GM12878 (cell line): Measurements from ENCODE around the gene KAZN. TPM values are rescaled to one million over a fixed set of nuclear protein-coding genes. Genes with fewer than 3 reads are reported as not detected.

Source experiments
- ATAC-seq: fragments of 200-7000 bp; cut with Tn5 transposase; 3 replicates; pipeline ENCODE4 v1.9.1; 2020; ENCODE audit warnings: mild to moderate bottlenecking, moderate library complexity
- BruUV-seq: library from RNA; stranded (reverse); fragments of 400-500 nt; replicated peaks from 2 replicates; lab custom pipeline; 2021; lab: Mats Ljungman, UMichigan
- CTCF ChIA-PET: fragments of 300-600 bp; sonication (Branson Sonifier 250); formaldehyde crosslinking; extraction: SDS; loops from one replicate; lab custom pipeline; 2021; ENCODE audit warnings: inconsistent platforms; lab: Yijun Ruan, JAX
- POLR2A ChIA-PET: fragments of 350-600 bp; formaldehyde crosslinking; extraction: SDS; loops from one replicate; lab custom pipeline; 2021; ENCODE audit warnings: inconsistent platforms; lab: Charles Lee
- RAD21 ChIA-PET: fragments of 300-600 bp; sonication (Branson Sonifier 250); formaldehyde crosslinking; loops from one replicate; lab custom pipeline; 2023; ENCODE audit warnings: antibody characterized with exemption; ENCODE audit not compliant: unreplicated experiment; lab: Charles Lee
- SMC1A ChIA-PET: fragments of 300-600 bp; sonication (Branson Sonifier 250); formaldehyde crosslinking; loops from one replicate; lab custom pipeline; 2023; ENCODE audit not compliant: unreplicated experiment, uncharacterized antibody; lab: Charles Lee
- DNase-seq: peaks from one replicate; pipeline ENCODE4 v3.0.0-alpha.2; 2011; ENCODE audit warnings: low read depth, low spot score
- FAIRE-seq: peaks from 3 replicates; lab custom pipeline; 2011; peaks lifted over from hg19 to GRCh38; lab: Jason Lieb, UNC
- H2AFZ ChIP-seq: 2 replicates; pipeline ENCODE4 v1.6.0; 2011; ENCODE audit warnings: low read depth, low read length, control low read depth; ENCODE audit not compliant: control insufficient read depth
- H3K27ac ChIP-seq: 2 replicates; pipeline ENCODE4 v1.5.1; 2011; ENCODE audit warnings: control low read depth; ENCODE audit not compliant: control insufficient read depth, insufficient read depth
- H3K27me3 ChIP-seq, 2 experiments: replicated peaks in 1 of 2; 2 replicates each; pipeline versions ENCODE4 v1.6.0 to v1.6.1; 2011; ENCODE audit warnings: low read length in 1 of 2; ENCODE audit not compliant: control insufficient read depth in 2 of 2, insufficient read depth in 2 of 2
- H3K36me3 ChIP-seq, 2 experiments: 2 replicates each; pipeline ENCODE4 v1.5.1; 2011; ENCODE audit warnings: low read length in 1 of 2; ENCODE audit not compliant: control insufficient read depth in 2 of 2, insufficient read depth in 2 of 2
- H3K4me1 ChIP-seq: 2 replicates; pipeline ENCODE4 v1.6.1; 2011; ENCODE audit warnings: mild to moderate bottlenecking, low read length, moderate library complexity, mixed read lengths; ENCODE audit not compliant: control insufficient read depth, insufficient read depth
- H3K4me2 ChIP-seq: 2 replicates; pipeline ENCODE4 v1.6.0; 2011; ENCODE audit warnings: control low read depth; ENCODE audit not compliant: control insufficient read depth, insufficient read depth
- H3K4me3 ChIP-seq: fragments of 200-600 bp; sonication (generic); 2 replicates; pipeline ENCODE4 v1.5.1; 2016
- H3K79me2 ChIP-seq: 2 replicates; pipeline ENCODE4 v1.6.0; 2011; ENCODE audit warnings: low read length; ENCODE audit not compliant: control insufficient read depth, insufficient read depth
- H3K9ac ChIP-seq: 2 replicates; pipeline ENCODE4 v1.8.0; 2011; ENCODE audit warnings: low read length, control low read depth, mixed read lengths; ENCODE audit not compliant: control insufficient read depth, insufficient read depth
- H3K9me3 ChIP-seq: replicated peaks from 3 replicates; pipeline ENCODE4 v1.5.1; 2011; ENCODE audit warnings: mild to moderate bottlenecking, low read length; ENCODE audit not compliant: control insufficient read depth, insufficient read depth
- H4K20me1 ChIP-seq: 2 replicates; pipeline ENCODE4 v1.6.0; 2011; ENCODE audit not compliant: control insufficient read depth, insufficient read depth
- ASH2L ChIP-seq: fragments of 300-600, 200-600 bp; sonication (generic); IDR thresholded peaks from 2 replicates; pipeline ENCODE4 v1.6.1; 2017; ENCODE audit warnings: low read depth, mild to moderate bottlenecking, borderline replicate concordance
- BACH1 ChIP-seq: fragments of 450-650 bp; IDR thresholded peaks from 2 replicates; pipeline ENCODE4 v1.6.1; 2017; ENCODE audit warnings: mild to moderate bottlenecking, borderline replicate concordance
- BHLHE40 ChIP-seq, 2 experiments: fragments of 450-650 bp in 1 of 2; IDR thresholded peaks; 2 replicates each; pipeline ENCODE4 v1.6.1; 2011 to 2017; ENCODE audit warnings: low read depth in 2 of 2, borderline replicate concordance in 1 of 2, improper control_type of control experiment in 1 of 2, low read length in 1 of 2, mild to moderate bottlenecking in 1 of 2
- BMI1 ChIP-seq: fragments of 450-650 bp; IDR thresholded peaks from 2 replicates; pipeline ENCODE4 v1.6.1; 2016; ENCODE audit warnings: mild to moderate bottlenecking, moderate library complexity, borderline replicate concordance
- E2F8 ChIP-seq: fragments of 450-650 bp; IDR thresholded peaks from 2 replicates; pipeline ENCODE4 v1.6.1; 2018; ENCODE audit warnings: mild to moderate bottlenecking, low read depth, moderate library complexity; ENCODE audit not compliant: partially characterized antibody
- IKZF1 ChIP-seq: fragments of 450-650 bp; conservative IDR thresholded peaks from 2 replicates; pipeline ENCODE4 v1.6.1; 2017; ENCODE audit warnings: antibody characterized with exemption, mild to moderate bottlenecking
- JUNB ChIP-seq: IDR thresholded peaks from 2 replicates; pipeline ENCODE4 v1.6.1; 2016; ENCODE audit warnings: antibody characterized with exemption, mild to moderate bottlenecking
- KLF5 ChIP-seq: fragments of 450-650 bp; IDR thresholded peaks from 2 replicates; pipeline ENCODE4 v1.6.1; 2014; ENCODE audit warnings: mild to moderate bottlenecking; ENCODE audit not compliant: partially characterized antibody
- LARP7 ChIP-seq: fragments of 450-650 bp; IDR thresholded peaks from 2 replicates; pipeline ENCODE4 v1.6.1; 2017; ENCODE audit warnings: mild to moderate bottlenecking
- MLLT1 ChIP-seq: fragments of 450-650 bp; IDR thresholded peaks from 2 replicates; pipeline ENCODE4 v1.6.1; 2016; ENCODE audit warnings: mild to moderate bottlenecking
- NKRF ChIP-seq: fragments of 450-650 bp; conservative IDR thresholded peaks from 2 replicates; pipeline ENCODE4 v1.6.1; 2017; ENCODE audit warnings: mild to moderate bottlenecking, moderate library complexity
- NR2C2 ChIP-seq: IDR thresholded peaks from 2 replicates; pipeline ENCODE4 v1.6.1; 2011; ENCODE audit warnings: borderline replicate concordance, low read depth; ENCODE audit not compliant: control insufficient read depth, insufficient read length
- RELA ChIP-seq: fragments of 450-650 bp; IDR thresholded peaks from 2 replicates; pipeline ENCODE4 v1.8.0; 2014; ENCODE audit warnings: borderline replicate concordance; ENCODE audit not compliant: partially characterized antibody
- SREBF2 ChIP-seq: IDR thresholded peaks from 2 replicates; pipeline ENCODE4 v1.6.1; 2012; ENCODE audit warnings: mild to moderate bottlenecking, low read length
- STAT3 ChIP-seq: IDR thresholded peaks from 2 replicates; pipeline ENCODE4 v1.6.1; 2011; ENCODE audit warnings: low read depth, low read length, improper control_type of control experiment
- TCF7 ChIP-seq: IDR thresholded peaks from 2 replicates; pipeline ENCODE4 v1.6.1; 2014; ENCODE audit warnings: antibody characterized with exemption, borderline replicate concordance
- ZNF207 ChIP-seq: fragments of 450-650 bp; IDR thresholded peaks from 2 replicates; pipeline ENCODE4 v1.6.1; 2014; ENCODE audit warnings: antibody characterized with exemption, mild to moderate bottlenecking, borderline replicate concordance
- WGBS: methylation state at CpG from one replicate; pipeline ENCODE4 v1.1.6; 2016; ENCODE audit warnings: low lambda C conversion rate; ENCODE audit not compliant: insufficient replicate concordance, insufficient coverage; ENCODE audit errors: missing lambda C conversion rate; 5-methylcytosine and 5-hydroxymethylcytosine counted together
- in situ Hi-C: fragments of 300-500 bp; cut with MboI; formaldehyde crosslinking; loops from 9 replicates; pipeline ENCODE4 v1.14.3; 2018; ENCODE audit warnings: mixed read lengths
- intact Hi-C: fragments of 100-400 bp; cut with micrococcal nuclease; formaldehyde crosslinking; loops from one replicate; pipeline ENCODE4 v1.14.2; 2022; ENCODE audit not compliant: unreplicated experiment
- polyA plus RNA-seq, 11 experiments: library from polyadenylated mRNA; depleted of rRNA in 4 of 11; unstranded in 6 of 11; stranded (reverse) in 5 of 11; fragments of >200 nt; fragmentation: Nextera tagmentation in 4 of 11; fragmentation: Illumina TruSeq in 1 of 11; extraction: Ambion mirVana in 4 of 11; extraction: Trizol in 1 of 11; gene quantifications; 1 replicate in 1 of 11; 2 replicates in 10 of 11; pipeline versions ENCODE4 v1.2.1 to v1.2.3, GENCODE V29; 2011 to 2016; ENCODE audit warnings: inconsistent platforms in 2 of 11, missing spikeins in 2 of 11, low read depth in 1 of 11
- total RNA-seq, 4 experiments: library from RNA; depleted of rRNA in 3 of 4; stranded (reverse); fragments of >200 nt in 3 of 4; fragmentation: Illumina TruSeq in 1 of 4; extraction: Trizol in 1 of 4; gene quantifications; 2 replicates each; pipeline versions ENCODE4 v1.2.1 to v1.2.3, GENCODE V29; 2013 to 2021

KAZN gene
- total and polyA plus RNA-seq, 10 of the 15 experiments (the other 5 are each of a cell fraction or from before 2014, with no cell fraction given): 0.72 to 4.0 (median 1.2) TPM

GRCh38 chr1:14635421-14635820 is 36.9 kb downstream of the KAZN start:
- RAD21 ChIA-PET: no interaction called here
- no peak overlapping the region for H3K9ac ChIP-seq
- CTCF ChIA-PET: no interaction called here
- POLR2A ChIA-PET: no interaction called here
- no TSS peak for BruUV-seq
- no peak overlapping the region for H2AFZ ChIP-seq
- no peaks in the 10 kb centered on the region for H3K9me3 ChIP-seq
- no peak overlapping the region for H3K4me3 ChIP-seq
- H3K27ac ChIP-seq: no peak overlapping the region
- ATAC-seq (no peak), DNase-seq (no peak), FAIRE-seq (no peak)
- 48% methylated on average over 9 of the region's 9 CpGs for WGBS
- intact Hi-C loops (no loop called here), in situ Hi-C loops (no loop called here)
- no peak for TF ChIP-seq ASH2L
- TF ChIP-seq BACH1: no peak
- TF ChIP-seq STAT3: no peak
- no peak for TF ChIP-seq NR2C2
- no peak for TF ChIP-seq JUNB
- TF ChIP-seq TCF7: no peak
- no peak for TF ChIP-seq ZNF207
- no peak for TF ChIP-seq MLLT1
- TF ChIP-seq SREBF2: no peak
- no peak for TF ChIP-seq NKRF
- TF ChIP-seq KLF5: no peak
- TF ChIP-seq IKZF1: no peak
- TF ChIP-seq BMI1: no peak
- TF ChIP-seq LARP7: no peak
- no peak for TF ChIP-seq E2F8
- TF ChIP-seq RELA: no peak
- TF ChIP-seq BHLHE40 (IDR thresholded peaks at IDR 0.05; ENCODE audit: borderline replicate concordance in 1 of 2, low read depth in 2 of 2, low read length in 1 of 2): no peak
- H3K27me3 ChIP-seq: 0 out of 4 replicates have a peak, but pooled peaks cover 0 to 6% of the 10 kb centered on the region in 2 experiments
- H3K36me3 ChIP-seq: no peaks in the 10 kb centered on the region
- H3K4me2 ChIP-seq: no peak overlapping the region
- no peaks in the 10 kb centered on the region for H4K20me1 ChIP-seq
- H3K79me2 ChIP-seq: no peaks in the 10 kb centered on the region
- no peaks in the 10 kb centered on the region for H3K4me1 ChIP-seq
- SMC1A ChIA-PET: no interaction called here
